ENCODE data around the gene TMEM121.
"Not testable (repeated sequence)": the region's sequence is repeated elsewhere in the genome, so short reads cannot be mapped to it uniquely, and the experiment has no call there.

DNA sequence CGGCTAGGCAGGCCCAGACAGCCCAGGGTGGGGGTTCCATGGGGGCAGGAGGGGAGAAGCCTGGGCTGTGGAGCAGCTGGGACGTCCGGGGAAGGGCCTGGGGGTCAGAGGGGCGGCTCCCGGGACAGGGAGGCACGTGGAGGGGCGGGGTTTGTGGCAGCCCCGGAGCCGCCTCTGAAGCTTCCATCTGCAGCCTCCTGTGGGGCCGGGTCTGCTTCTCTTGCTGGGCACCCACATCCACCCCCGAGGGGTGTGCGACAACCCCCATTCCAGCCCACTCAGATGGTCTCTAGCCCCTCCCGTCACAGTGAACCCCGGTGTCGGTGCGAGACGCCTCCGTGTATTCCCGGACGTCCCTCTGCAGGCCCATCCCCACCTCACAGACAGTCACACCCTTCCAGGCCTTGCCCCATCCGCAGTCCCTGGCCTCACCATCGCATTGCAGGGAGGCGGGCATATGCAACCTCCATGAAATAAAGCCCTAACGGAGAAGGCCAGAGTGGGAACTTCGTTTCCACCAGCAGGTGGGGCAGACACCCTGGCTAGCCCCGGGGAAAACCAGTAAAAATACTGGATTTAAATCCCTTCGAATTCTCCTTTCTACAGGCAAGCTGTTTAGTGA lies 33.8 kb downstream of the TMEM121 start:
- TF ChIP-seq, protein P1, sequence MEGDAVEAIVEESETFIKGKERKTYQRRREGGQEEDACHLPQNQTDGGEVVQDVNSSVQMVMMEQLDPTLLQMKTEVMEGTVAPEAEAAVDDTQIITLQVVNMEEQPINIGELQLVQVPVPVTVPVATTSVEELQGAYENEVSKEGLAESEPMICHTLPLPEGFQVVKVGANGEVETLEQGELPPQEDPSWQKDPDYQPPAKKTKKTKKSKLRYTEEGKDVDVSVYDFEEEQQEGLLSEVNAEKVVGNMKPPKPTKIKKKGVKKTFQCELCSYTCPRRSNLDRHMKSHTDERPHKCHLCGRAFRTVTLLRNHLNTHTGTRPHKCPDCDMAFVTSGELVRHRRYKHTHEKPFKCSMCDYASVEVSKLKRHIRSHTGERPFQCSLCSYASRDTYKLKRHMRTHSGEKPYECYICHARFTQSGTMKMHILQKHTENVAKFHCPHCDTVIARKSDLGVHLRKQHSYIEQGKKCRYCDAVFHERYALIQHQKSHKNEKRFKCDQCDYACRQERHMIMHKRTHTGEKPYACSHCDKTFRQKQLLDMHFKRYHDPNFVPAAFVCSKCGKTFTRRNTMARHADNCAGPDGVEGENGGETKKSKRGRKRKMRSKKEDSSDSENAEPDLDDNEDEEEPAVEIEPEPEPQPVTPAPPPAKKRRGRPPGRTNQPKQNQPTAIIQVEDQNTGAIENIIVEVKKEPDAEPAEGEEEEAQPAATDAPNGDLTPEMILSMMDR (IDR thresholded peaks at IDR 0.05; ENCODE audit: low read depth, low read length, poor library complexity, severe bottlenecking): not testable (repeated sequence)
- not testable (repeated sequence) for TF ChIP-seq EZH2phosphoT487 (IDR thresholded peaks at IDR 0.05; ENCODE audit: borderline replicate concordance, low read length)
